IPS-18c (cell line): ENCODE results near the gene FAM98B.

Experiments used
- H3K4me3 ChIP-seq: 2 replicates; pipeline ENCODE4 v1.7.0; 2013; ENCODE audit warnings: low read depth, mild to moderate bottlenecking, low read length, moderate library complexity; ENCODE audit not compliant: insufficient read depth
- H3K9me3 ChIP-seq: one replicate; pipeline ENCODE4 v1.6.1; 2013; ENCODE audit warnings: mild to moderate bottlenecking, low read length, moderate library complexity; ENCODE audit not compliant: control insufficient read depth, insufficient read depth

The FAM98B gene

GRCh38 chr15:38455092-38455491 lies 1.2 kb downstream of the FAM98B start:
- H3K4me3 ChIP-seq, result peak overlapping the region; percentile 91

GRCh38 chr15:38458646-38459045 lies 4.7 kb downstream of the FAM98B start:
- H3K4me3 ChIP-seq, result no peak overlapping the region
- no peaks in the 10 kb centered on the region for H3K9me3 ChIP-seq

More at GRCh38 chr15:38455092-38455491, 1.2 kb downstream of the FAM98B start:
- H3K9me3 ChIP-seq, result no peaks in the 10 kb centered on the region

- H3K4me3 ChIP-seq, result no peak overlapping the region
- H3K9me3 ChIP-seq, result no peaks in the 10 kb centered on the region
These were observed 5.6 kb downstream of the FAM98B start for GRCh38 chr15:38459480-38459879.

GRCh38 chr15:38460543-38460942 lies 6.6 kb downstream of the FAM98B start:
- no peak overlapping the region for H3K4me3 ChIP-seq

GRCh38 chr15:38461066-38461833 lies 7.3 kb downstream of the FAM98B start:
- H3K4me3 ChIP-seq, result no peak overlapping the region

More at GRCh38 chr15:38460543-38460942, 6.6 kb downstream of the FAM98B start:
- no peaks in the 10 kb centered on the region for H3K9me3 ChIP-seq

GRCh38 chr15:38463893-38464292 lies 10.0 kb downstream of the FAM98B start:
- H3K4me3 ChIP-seq, result no peak overlapping the region
- no peaks in the 10 kb centered on the region for H3K9me3 ChIP-seq

More at GRCh38 chr15:38461066-38461833, 7.3 kb downstream of the FAM98B start:
- no peaks in the 10 kb centered on the region for H3K9me3 ChIP-seq

- Histone ChIP-seq H3K4me3 (no peak overlapping the region), H3K9me3 (no peaks in the 10 kb centered on the region)
These were observed 10.7 kb downstream of the FAM98B start for GRCh38 chr15:38464675-38465074.

- Histone ChIP-seq H3K4me3 (no peak overlapping the region), H3K9me3 (no peaks in the 10 kb centered on the region)
These were observed 16.9 kb downstream of the FAM98B start for GRCh38 chr15:38470816-38471215.

- Histone ChIP-seq H3K4me3 (no peak overlapping the region), H3K9me3 (no peaks in the 10 kb centered on the region)
These were observed 18.0 kb downstream of the FAM98B start for GRCh38 chr15:38471974-38472373.

GRCh38 chr15:38474155-38474757 lies 20.3 kb downstream of the FAM98B start:
- no peaks in the 10 kb centered on the region for H3K9me3 ChIP-seq
- no peak overlapping the region for H3K4me3 ChIP-seq

- no peaks in the 10 kb centered on the region for H3K9me3 ChIP-seq
These were observed 21.4 kb downstream of the FAM98B start for GRCh38 chr15:38475361-38475760.

GRCh38 chr15:38476120-38476519 lies 22.2 kb downstream of the FAM98B start:
- H3K4me3 ChIP-seq, result no peak overlapping the region

More at GRCh38 chr15:38475361-38475760, 21.4 kb downstream of the FAM98B start:
- no peak overlapping the region for H3K4me3 ChIP-seq

GRCh38 chr15:38477637-38478036 lies 23.7 kb downstream of the FAM98B start:
- H3K4me3 ChIP-seq, result no peak overlapping the region
- no peaks in the 10 kb centered on the region for H3K9me3 ChIP-seq

More at GRCh38 chr15:38476120-38476519, 22.2 kb downstream of the FAM98B start:
- H3K9me3 ChIP-seq, result no peaks in the 10 kb centered on the region

GRCh38 chr15:38479266-38479665 lies 25.3 kb downstream of the FAM98B start:
- no peak overlapping the region for H3K4me3 ChIP-seq
- no peaks in the 10 kb centered on the region for H3K9me3 ChIP-seq

- Histone ChIP-seq H3K4me3 (no peak overlapping the region), H3K9me3 (no peaks in the 10 kb centered on the region)
These were observed 25.8 kb downstream of the FAM98B start for GRCh38 chr15:38479756-38480155.

GRCh38 chr15:38481113-38481512 lies 27.2 kb downstream of the FAM98B start:
- Histone ChIP-seq H3K9me3 (no peaks in the 10 kb centered on the region), H3K4me3 (no peak overlapping the region)

GRCh38 chr15:38481761-38482160 lies 27.8 kb downstream of the FAM98B start:
- H3K9me3 ChIP-seq, result no peaks in the 10 kb centered on the region

GRCh38 chr15:38482572-38482971 lies 28.6 kb downstream of the FAM98B start:
- no peaks in the 10 kb centered on the region for H3K9me3 ChIP-seq
- no peak overlapping the region for H3K4me3 ChIP-seq

More at GRCh38 chr15:38481761-38482160, 27.8 kb downstream of the FAM98B start:
- H3K4me3 ChIP-seq, result no peak overlapping the region
